ENCODE data around the gene NUAK1.
A peak's percentile ranks its signal among the peaks of the same experiment; 100 is the strongest.

The NUAK1 gene

GRCh38 chr12:106085213-106085612, 53.5 kb downstream of the NUAK1 start:
- H3K36me3 ChIP-seq (ENCODE audit: control insufficient read depth in 2 of 2, insufficient read depth in 2 of 2, low read length in 2 of 2): no peaks in the 10 kb centered on the region
- no peaks in the 10 kb centered on the region for H3K27me3 ChIP-seq (ENCODE audit: control insufficient read depth in 2 of 2, insufficient read depth in 2 of 2, low read length in 2 of 2)
- no peak overlapping the region for H3K27ac ChIP-seq (ENCODE audit: low read depth in 2 of 2, low read length in 2 of 2)
- no peak overlapping the region for H3K4me3 ChIP-seq (ENCODE audit: low read length in 2 of 2)
- no peaks in the 10 kb centered on the region for H3K4me1 ChIP-seq (ENCODE audit: control insufficient read depth in 2 of 2, insufficient read depth in 2 of 2, low read length in 2 of 2)
- H3K9me3 ChIP-seq (ENCODE audit: control insufficient read depth in 2 of 2, low read length in 2 of 2): no peaks in the 10 kb centered on the region
- no peak overlapping the region for H3K9ac ChIP-seq (ENCODE audit: low read depth in 1 of 2, low read length in 2 of 2)

- no peaks in the 10 kb centered on the region for H3K36me3 ChIP-seq (ENCODE audit: control insufficient read depth in 2 of 2, insufficient read depth in 2 of 2, low read length in 2 of 2)
- no peaks in the 10 kb centered on the region for H3K4me1 ChIP-seq (ENCODE audit: control insufficient read depth in 2 of 2, insufficient read depth in 2 of 2, low read length in 2 of 2)
- H3K9ac ChIP-seq (ENCODE audit: low read depth in 1 of 2, low read length in 2 of 2): no peak overlapping the region
- H3K4me3 ChIP-seq (ENCODE audit: low read length in 2 of 2): no peak overlapping the region
- no peaks in the 10 kb centered on the region for H3K9me3 ChIP-seq (ENCODE audit: control insufficient read depth in 2 of 2, low read length in 2 of 2)
- no peak overlapping the region for H3K27ac ChIP-seq (ENCODE audit: low read depth in 2 of 2, low read length in 2 of 2)
- H3K27me3 ChIP-seq (ENCODE audit: control insufficient read depth in 2 of 2, insufficient read depth in 2 of 2, low read length in 2 of 2): no peaks in the 10 kb centered on the region
These were observed 54.0 kb downstream of the NUAK1 start for GRCh38 chr12:106084759-106085158.

- no peaks in the 10 kb centered on the region for H3K36me3 ChIP-seq (ENCODE audit: control insufficient read depth in 2 of 2, insufficient read depth in 2 of 2, low read length in 2 of 2)
- H3K9ac ChIP-seq (ENCODE audit: low read depth in 1 of 2, low read length in 2 of 2): no peak overlapping the region
- no peaks in the 10 kb centered on the region for H3K4me1 ChIP-seq (ENCODE audit: control insufficient read depth in 2 of 2, insufficient read depth in 2 of 2, low read length in 2 of 2)
- no peak overlapping the region for H3K4me3 ChIP-seq (ENCODE audit: low read length in 2 of 2)
- no peaks in the 10 kb centered on the region for H3K27me3 ChIP-seq (ENCODE audit: control insufficient read depth in 2 of 2, insufficient read depth in 2 of 2, low read length in 2 of 2)
- no peak overlapping the region for H3K27ac ChIP-seq (ENCODE audit: low read depth in 2 of 2, low read length in 2 of 2)
- no peaks in the 10 kb centered on the region for H3K9me3 ChIP-seq (ENCODE audit: control insufficient read depth in 2 of 2, low read length in 2 of 2)
These were observed 54.6 kb downstream of the NUAK1 start for GRCh38 chr12:106084014-106084671.

GRCh38 chr12:106082216-106083175, 56.3 kb downstream of the NUAK1 start:
- Histone ChIP-seq H3K4me3 (ENCODE audit: low read length in 2 of 2) (no peak overlapping the region), H3K9ac (ENCODE audit: low read depth in 1 of 2, low read length in 2 of 2) (no peak overlapping the region), H3K4me1 (ENCODE audit: control insufficient read depth in 2 of 2, insufficient read depth in 2 of 2, low read length in 2 of 2) (peaks cover 0 to 4% of the 10 kb centered on the region in 2 donors), H3K9me3 (ENCODE audit: control insufficient read depth in 2 of 2, low read length in 2 of 2) (no peaks in the 10 kb centered on the region), H3K27me3 (ENCODE audit: control insufficient read depth in 2 of 2, insufficient read depth in 2 of 2, low read length in 2 of 2) (no peaks in the 10 kb centered on the region), H3K27ac (ENCODE audit: low read depth in 2 of 2, low read length in 2 of 2) (no peak overlapping the region), H3K36me3 (ENCODE audit: control insufficient read depth in 2 of 2, insufficient read depth in 2 of 2, low read length in 2 of 2) (no peaks in the 10 kb centered on the region)

- Histone ChIP-seq H3K9me3 (ENCODE audit: control insufficient read depth in 2 of 2, low read length in 2 of 2) (no peaks in the 10 kb centered on the region), H3K4me1 (ENCODE audit: control insufficient read depth in 2 of 2, insufficient read depth in 2 of 2, low read length in 2 of 2) (peaks cover 0 to 4% of the 10 kb centered on the region in 2 donors), H3K27me3 (ENCODE audit: control insufficient read depth in 2 of 2, insufficient read depth in 2 of 2, low read length in 2 of 2) (no peaks in the 10 kb centered on the region), H3K27ac (ENCODE audit: low read depth in 2 of 2, low read length in 2 of 2) (no peak overlapping the region), H3K4me3 (ENCODE audit: low read length in 2 of 2) (no peak overlapping the region), H3K9ac (ENCODE audit: low read depth in 1 of 2, low read length in 2 of 2) (no peak overlapping the region), H3K36me3 (ENCODE audit: control insufficient read depth in 2 of 2, insufficient read depth in 2 of 2, low read length in 2 of 2) (no peaks in the 10 kb centered on the region)
These were observed 57.1 kb downstream of the NUAK1 start for GRCh38 chr12:106081606-106082005.

GRCh38 chr12:106080791-106081170, 58.0 kb downstream of the NUAK1 start:
- Histone ChIP-seq H3K9me3 (ENCODE audit: control insufficient read depth in 2 of 2, low read length in 2 of 2) (no peaks in the 10 kb centered on the region), H3K27me3 (ENCODE audit: control insufficient read depth in 2 of 2, insufficient read depth in 2 of 2, low read length in 2 of 2) (no peaks in the 10 kb centered on the region), H3K36me3 (ENCODE audit: control insufficient read depth in 2 of 2, insufficient read depth in 2 of 2, low read length in 2 of 2) (no peaks in the 10 kb centered on the region), H3K9ac (ENCODE audit: low read depth in 1 of 2, low read length in 2 of 2) (no peak overlapping the region), H3K4me1 (ENCODE audit: control insufficient read depth in 2 of 2, insufficient read depth in 2 of 2, low read length in 2 of 2) (peaks cover 0 to 4% of the 10 kb centered on the region in 2 donors), H3K4me3 (ENCODE audit: low read length in 2 of 2) (no peak overlapping the region), H3K27ac (ENCODE audit: low read depth in 2 of 2, low read length in 2 of 2) (no peak overlapping the region)

GRCh38 chr12:106080041-106080790, 58.5 kb downstream of the NUAK1 start:
- no peak overlapping the region for H3K9ac ChIP-seq (ENCODE audit: low read depth in 1 of 2, low read length in 2 of 2)
- no peaks in the 10 kb centered on the region for H3K9me3 ChIP-seq (ENCODE audit: control insufficient read depth in 2 of 2, low read length in 2 of 2)
- peaks cover 0 to 4% of the 10 kb centered on the region in 2 donors for H3K4me1 ChIP-seq (ENCODE audit: control insufficient read depth in 2 of 2, insufficient read depth in 2 of 2, low read length in 2 of 2)
- no peak overlapping the region for H3K27ac ChIP-seq (ENCODE audit: low read depth in 2 of 2, low read length in 2 of 2)
- H3K27me3 ChIP-seq (ENCODE audit: control insufficient read depth in 2 of 2, insufficient read depth in 2 of 2, low read length in 2 of 2): no peaks in the 10 kb centered on the region
- no peaks in the 10 kb centered on the region for H3K36me3 ChIP-seq (ENCODE audit: control insufficient read depth in 2 of 2, insufficient read depth in 2 of 2, low read length in 2 of 2)
- no peak overlapping the region for H3K4me3 ChIP-seq (ENCODE audit: low read length in 2 of 2)

GRCh38 chr12:106079148-106079738, 59.5 kb downstream of the NUAK1 start:
- Histone ChIP-seq H3K9ac (ENCODE audit: low read depth in 1 of 2, low read length in 2 of 2) (no peak overlapping the region), H3K9me3 (ENCODE audit: control insufficient read depth in 2 of 2, low read length in 2 of 2) (no peaks in the 10 kb centered on the region), H3K27me3 (ENCODE audit: control insufficient read depth in 2 of 2, insufficient read depth in 2 of 2, low read length in 2 of 2) (no peaks in the 10 kb centered on the region), H3K27ac (ENCODE audit: low read depth in 2 of 2, low read length in 2 of 2) (no peak overlapping the region), H3K4me3 (ENCODE audit: low read length in 2 of 2) (no peak overlapping the region), H3K36me3 (ENCODE audit: control insufficient read depth in 2 of 2, insufficient read depth in 2 of 2, low read length in 2 of 2) (no peaks in the 10 kb centered on the region), H3K4me1 (ENCODE audit: control insufficient read depth in 2 of 2, insufficient read depth in 2 of 2, low read length in 2 of 2) (peaks cover 0 to 4% of the 10 kb centered on the region in 2 donors)

- H3K4me1 ChIP-seq (ENCODE audit: control insufficient read depth in 2 of 2, insufficient read depth in 2 of 2, low read length in 2 of 2): peaks cover 0 to 4% of the 10 kb centered on the region in 2 donors
- H3K4me3 ChIP-seq (ENCODE audit: low read length in 2 of 2): no peak overlapping the region
- H3K27ac ChIP-seq (ENCODE audit: low read depth in 2 of 2, low read length in 2 of 2): peak overlapping the region; percentile 3 to 5
- H3K27me3 ChIP-seq (ENCODE audit: control insufficient read depth in 2 of 2, insufficient read depth in 2 of 2, low read length in 2 of 2): no peaks in the 10 kb centered on the region
- no peaks in the 10 kb centered on the region for H3K9me3 ChIP-seq (ENCODE audit: control insufficient read depth in 2 of 2, low read length in 2 of 2)
- H3K36me3 ChIP-seq (ENCODE audit: control insufficient read depth in 2 of 2, insufficient read depth in 2 of 2, low read length in 2 of 2): no peaks in the 10 kb centered on the region
- H3K9ac ChIP-seq (ENCODE audit: low read depth in 1 of 2, low read length in 2 of 2): no peak overlapping the region
These were observed 60.3 kb downstream of the NUAK1 start for GRCh38 chr12:106078358-106079010.

Measured in mucosa of rectum (tissue), 2 donors.